ENCODE results near the gene FLT3LG.

FLT3LG gene, protein sequence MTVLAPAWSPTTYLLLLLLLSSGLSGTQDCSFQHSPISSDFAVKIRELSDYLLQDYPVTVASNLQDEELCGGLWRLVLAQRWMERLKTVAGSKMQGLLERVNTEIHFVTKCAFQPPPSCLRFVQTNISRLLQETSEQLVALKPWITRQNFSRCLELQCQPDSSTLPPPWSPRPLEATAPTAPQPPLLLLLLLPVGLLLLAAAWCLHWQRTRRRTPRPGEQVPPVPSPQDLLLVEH

DNA sequence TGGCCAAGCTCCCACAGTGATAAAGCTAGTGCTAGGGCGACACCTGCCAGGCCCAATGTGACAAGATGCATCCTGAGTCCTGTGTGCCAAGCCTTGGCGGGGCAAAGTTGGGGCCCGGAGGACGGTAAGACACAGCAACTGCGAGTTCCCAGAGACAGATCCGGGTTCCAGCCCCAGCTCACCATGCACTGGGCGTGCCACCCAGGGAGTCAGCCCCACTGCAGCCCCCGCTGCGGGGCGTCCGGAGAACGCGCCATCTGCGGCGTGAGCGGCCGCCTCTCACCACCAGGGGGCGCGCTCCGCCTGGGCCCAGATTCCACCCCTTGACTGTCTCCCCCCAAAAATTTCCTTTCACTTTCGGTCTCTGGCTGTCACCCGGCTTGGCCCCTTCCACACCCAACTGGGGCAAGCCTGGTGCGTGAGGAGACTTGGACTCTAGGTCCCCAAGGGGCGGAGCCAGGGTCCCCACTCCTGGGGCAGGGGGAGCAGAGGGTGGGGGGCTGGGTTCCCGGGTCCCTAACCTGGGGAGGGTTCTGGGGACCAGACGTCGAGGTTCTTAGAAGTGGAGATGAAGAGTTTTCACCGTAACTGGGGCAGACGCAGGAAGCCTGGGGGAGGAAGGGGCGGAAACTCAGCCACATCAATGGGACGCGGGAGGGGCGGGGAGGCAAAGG, at the start of gene FLT3LG:
FLT3LG (plus strand) TSS at position 348 of the 674 bp plus-strand sequence. CDS start 425 bp downstream, outside the sequence.
- DNase-seq (ENCODE audit: low read depth): no peak

DNA sequence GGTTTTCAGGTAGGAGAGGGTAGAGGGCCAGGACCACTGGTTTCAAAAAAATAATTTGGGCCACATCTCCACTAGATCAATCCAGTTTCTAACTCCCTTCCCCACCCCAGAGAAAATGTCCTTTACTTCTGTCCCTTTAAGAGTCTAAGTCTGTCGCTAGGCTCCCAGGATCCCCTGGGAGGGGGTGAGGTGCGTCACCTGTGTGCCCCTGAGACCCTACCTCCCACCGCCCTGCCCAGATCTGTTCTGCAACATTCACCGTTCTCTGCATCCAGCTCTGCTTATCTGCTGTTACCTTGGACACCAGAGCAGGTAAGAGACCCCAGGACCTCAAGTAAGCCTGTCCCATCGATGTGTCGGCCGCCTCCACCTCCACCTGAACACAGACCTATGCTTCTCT, 48.8 kb upstream of the FLT3LG start, which contains the start of gene GFY:
GFY (plus strand) TSS at position 211 of the 400 bp plus-strand sequence. CDS start 1,043 bp downstream, outside the sequence.
- no peak for DNase-seq (ENCODE audit: low read depth)

DNA sequence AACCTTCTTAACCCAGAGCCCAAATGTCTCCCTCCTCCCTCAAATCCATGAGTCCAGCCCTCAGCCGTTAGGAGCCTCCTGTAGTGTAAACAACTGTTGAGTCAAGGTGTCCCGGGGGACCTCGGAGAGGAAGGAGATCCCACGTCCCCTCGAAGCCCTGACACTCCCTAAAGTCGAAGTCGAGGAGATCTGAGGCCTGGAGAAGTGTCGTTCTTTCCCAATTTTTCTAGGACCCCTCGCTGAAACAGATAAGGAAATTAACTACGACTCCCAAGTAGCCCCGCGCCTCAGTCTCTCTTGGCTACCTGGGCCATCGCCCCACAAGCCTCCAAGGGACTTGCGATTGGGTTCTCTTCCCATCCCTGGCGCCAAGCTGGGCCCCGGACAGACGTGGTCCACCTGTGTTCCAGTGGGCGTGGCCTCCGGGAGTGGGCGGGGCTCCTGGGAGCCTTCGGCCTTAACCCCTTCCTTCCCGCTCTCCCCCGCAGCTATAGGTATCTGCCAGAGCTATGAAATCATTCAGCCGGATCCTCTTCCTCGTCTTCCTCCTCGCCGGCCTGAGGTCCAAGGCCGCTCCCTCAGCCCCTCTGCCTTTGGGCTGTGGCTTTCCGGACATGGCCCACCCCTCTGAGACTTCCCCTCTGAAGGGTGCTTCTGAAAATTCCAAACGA, 48.0 kb upstream of the FLT3LG start:
- DNase-seq (ENCODE audit: low read depth): no peak

DNA sequence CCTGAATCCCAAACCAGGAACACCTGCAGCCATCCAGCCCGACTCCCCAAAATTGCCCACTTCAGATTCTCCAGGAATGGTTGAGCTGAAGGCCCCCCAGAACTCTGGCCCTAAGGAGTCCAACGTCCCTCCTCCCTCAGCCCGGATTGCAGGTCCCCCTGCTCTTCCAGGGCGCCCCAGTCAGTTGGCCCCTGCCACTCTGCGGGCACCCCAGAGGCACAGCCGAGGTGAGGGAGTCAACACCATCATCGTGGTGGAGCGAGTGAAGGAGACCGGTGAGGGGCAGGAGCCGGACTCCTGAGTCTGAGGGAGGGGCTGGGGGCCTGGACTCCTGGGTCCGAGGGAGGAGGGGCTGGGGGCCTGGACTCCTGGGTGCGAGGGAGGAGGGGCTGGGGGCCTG, 46.7 kb upstream of the FLT3LG start:
- DNase-seq (ENCODE audit: low read depth): no peak

DNA sequence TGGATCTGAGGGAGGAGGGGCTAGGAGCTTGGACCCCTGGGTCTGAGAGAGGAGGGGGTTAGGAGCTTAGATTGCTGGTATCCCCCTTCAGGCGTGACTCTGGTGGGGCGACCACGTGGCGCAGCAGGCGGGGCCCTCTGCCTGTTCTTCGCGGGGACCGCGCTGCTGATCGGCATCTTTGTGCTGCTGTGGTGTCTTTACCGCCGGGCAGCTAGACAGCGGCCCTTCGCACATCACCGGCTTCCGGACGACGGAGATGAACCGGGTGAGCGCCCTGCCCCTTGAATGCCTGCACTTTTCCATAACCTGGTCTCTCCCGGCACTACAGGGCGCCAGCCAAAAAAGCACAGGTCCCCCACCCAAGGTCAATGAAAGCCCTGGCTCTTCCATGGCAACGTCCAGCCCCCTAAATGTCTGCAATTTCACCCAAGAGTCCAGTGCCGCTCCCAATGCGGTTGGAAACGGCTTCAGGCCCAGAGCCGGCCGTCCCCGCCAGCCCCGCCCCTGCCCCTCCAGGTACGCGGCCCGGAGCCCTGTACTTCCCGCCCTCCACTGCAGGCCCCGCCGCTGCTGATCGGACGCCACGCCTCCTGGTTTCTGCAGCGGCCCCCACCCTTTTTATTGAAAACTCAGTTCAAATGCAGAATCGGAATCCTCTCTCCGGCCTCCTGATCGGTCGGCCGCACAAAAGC, 46.0 kb upstream of the FLT3LG start:
- no peak for DNase-seq (ENCODE audit: low read depth)

DNA sequence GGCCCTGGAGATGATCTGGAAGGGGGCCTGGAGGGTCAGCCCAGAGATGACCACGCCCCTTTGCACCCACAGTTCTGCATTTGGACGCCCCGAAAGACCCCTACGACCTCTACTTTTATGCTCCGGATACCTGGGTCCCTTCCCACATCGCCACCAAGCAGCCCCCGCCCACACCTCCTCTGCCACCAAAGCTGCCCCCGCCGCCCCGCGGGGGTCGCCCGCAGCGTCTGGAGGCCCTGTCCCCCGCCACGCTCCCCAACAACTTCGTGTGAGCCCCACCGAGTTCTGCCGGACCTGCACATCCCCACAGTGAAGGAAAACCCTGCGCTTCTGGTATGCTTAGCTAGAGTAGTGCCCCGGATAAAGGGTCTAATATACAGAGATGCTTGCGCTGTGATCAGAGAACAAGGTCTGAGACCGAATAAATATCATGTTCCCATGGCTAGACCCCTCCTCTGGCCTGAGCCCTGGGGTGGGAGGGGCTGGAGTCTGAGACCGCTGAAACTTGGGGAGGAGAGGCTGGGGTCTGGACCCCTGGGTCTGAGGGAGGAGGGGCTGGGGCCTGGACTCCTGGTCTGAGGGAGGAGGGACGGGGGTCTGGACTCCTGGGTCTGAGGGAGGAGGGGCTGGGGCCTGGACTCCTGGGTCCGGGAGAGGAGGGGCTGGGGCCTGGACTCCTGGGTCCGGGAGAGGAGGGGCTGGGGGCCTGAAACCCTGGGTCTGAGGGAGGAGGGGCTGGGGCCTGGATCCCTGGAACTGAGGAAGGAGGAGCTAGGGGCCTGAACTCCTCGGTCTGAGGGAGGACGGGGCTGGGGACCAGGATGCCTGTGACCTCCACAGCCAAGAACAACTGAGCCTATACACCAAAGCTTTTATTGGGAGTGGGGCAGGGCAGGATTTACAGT, 45.2 kb upstream of the FLT3LG start:
- no peak for DNase-seq (ENCODE audit: low read depth)

DNA sequence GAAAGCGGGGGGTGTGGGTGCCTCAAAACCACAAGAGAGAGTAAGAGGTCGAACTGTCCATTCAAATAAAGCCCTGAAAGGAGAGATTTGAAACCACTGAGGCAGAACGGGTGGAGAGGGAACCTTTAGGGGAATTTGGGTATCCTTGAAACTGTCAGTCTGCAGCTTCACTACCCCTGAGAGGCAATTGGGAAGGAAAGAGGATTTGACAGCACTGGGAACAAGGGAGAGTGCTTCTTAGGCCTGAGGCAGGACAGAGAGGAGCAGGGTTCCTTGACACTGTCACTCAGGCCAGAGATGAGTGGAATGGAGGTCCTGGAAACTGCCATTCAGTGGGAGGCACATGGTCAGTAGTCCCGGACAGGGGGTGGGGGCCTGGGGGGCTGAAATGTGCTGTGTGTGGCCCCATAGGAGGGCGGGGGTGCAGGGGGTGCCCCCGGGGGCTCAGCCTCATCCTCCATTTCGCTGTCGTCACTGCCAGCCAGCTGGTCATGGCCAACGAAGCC, 43.8 kb upstream of the FLT3LG start:
- no peak for DNase-seq (ENCODE audit: low read depth)

DNA sequence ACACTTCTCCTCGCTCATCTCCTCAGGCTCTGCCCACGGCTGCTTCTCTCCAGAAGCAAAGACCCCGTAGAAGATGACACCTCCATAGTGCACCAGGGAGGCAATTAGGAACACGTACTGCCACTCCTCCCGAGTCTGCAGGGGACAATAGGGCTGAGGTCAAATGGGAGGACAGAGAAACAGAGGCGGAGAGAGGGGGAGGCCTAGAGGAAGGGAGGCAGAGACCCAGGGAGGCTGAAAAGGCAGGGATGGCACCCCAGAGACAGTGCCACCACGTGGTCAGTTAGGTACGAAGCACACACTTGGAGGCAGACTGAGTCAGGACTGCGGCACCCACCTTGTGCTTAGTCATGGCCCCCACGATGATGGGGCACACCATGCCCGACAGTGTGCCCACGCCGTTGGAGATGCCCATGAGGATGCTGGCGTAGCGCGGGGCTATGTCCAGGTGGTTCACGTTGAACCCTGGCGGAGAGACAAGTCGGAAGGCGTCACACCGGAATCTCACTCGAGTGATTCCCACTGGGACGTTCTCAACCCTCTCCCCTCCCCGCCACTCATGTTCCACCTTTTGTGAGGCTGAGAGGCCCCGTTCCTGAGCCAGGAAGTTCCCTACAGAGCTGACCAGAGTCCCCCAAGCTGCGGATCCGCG, 43.2 kb upstream of the FLT3LG start:
- DNase-seq (ENCODE audit: low read depth): no peak

DNA sequence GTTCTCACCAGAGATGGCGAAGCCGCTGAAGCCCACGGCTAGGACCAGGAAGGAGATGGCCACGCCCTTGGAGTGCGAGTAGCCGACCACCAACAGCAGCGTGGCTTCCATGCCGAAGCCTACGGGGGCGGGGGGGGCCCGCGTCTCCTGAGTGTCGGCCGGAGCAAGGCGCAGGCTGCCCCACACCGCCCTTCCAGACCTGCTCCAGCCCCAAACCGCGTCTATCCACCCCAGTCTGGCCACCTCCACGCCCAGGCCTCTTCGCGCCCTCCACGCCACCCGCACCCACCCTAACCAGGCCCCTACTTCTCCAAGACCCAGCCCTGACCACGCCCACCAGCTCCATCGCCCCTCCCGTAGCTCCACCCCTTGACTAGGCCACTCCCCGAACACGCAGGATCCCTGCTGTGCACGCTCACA, 42.7 kb upstream of the FLT3LG start:
- DNase-seq (ENCODE audit: low read depth): no peak

DNA sequence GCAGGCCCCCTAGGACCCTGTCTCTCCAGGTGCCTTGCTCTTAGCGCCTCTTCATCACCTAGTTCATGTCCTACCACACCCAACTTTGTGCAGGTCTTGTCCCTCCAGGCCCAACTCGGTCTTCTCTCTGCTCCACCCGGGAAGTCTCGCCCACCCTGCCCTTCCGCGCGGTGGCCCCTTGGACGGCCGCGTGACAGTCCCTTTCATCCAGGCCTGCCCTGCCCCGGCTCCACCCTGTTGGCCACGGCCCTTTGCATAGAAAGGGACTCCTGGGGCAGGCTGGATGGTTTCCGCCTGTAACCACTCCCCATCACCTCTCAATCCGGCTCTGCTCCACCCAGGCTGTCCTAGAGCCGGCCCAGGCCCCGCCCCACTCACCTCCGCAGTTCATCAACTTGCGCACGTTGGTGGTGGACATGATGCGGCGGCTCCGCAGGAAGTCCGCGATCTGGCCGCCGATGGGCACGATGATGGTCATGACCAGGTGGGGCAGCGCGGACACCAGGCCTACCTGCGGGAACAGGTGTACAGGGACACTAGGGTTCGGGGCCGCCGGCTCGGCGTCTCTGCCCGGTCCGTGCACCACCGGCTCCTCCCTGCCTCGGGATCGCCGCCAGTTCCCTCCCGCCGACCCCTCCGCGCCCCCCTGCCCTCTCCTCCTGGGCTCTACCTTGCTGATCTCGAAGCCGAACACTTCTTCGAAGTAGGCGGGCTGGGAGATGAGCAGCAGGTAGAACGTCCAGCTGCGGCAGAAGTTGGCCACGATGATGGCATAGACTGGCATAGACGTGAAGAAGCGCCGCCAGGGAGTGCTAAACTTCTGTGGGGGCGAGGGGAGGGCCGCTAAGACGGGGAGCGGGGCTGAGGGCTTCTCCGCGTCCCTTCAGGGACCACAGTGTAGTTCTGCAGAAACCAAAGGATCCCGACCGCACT, 41.6 kb upstream of the FLT3LG start:
- no peak for DNase-seq (ENCODE audit: low read depth)

DNA sequence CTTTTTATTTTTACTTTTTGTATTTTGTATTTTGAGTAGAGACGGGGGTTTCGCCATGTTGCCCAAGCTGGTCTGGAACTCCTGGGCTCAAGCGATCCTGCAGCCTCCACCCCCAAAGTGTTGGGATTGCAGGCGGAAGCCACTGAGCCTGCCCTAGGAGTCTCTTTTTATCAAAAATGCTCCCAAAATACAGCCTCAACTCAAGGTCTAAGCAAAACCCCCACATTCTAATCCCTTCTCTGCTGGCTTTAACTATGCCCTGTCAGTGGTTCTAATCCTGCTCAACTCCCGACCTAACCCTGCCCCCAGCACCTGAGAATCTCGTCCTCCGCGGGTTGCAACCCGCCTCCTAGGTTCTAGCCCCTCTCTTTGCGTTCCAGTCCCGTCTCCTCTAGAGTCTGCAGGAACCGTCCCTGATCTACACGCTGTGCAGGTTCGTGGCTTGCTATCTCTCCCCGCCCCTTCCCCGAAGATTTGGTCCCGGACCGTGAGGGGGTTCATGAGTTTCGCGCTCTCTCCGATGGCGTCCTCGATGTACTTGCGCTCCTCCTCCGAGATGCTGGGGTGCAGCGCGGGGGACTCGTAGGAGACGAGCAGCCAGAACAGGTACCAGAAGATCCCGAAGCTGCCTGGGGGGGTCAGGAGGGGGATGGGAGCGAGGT, 40.6 kb upstream of the FLT3LG start:
- no peak for DNase-seq (ENCODE audit: low read depth)

DNA sequence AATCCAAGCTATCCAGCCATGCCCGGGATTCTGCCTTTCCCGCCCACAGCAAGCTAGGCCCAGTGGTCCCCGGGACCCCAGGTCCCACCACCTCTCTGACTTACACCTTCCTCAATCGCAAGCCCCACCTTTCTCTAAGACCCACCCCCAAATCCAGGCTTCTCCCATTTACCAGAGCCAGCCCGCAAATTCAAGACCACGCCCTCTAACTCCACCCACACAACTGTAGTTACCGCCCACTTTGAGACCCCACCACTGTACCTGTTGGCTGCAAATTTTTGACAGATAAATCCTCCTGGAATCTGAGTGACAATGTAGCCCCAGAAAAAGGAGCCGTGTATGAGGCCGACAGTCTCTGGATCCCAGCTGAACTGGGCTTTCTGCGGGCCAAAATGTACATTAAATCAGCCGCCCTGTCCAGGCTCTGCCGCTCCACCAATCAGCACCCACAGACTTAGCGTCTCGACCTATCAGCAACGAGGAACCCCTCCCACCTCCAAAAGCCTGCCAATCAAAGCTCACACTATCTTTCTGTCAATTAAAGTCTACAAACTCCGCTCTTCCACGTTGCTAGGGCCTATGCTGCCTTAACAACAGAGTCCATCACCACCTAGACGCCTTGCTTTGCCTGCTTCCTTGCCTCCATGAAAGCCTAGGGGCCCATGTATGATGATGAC, 39.0 kb upstream of the FLT3LG start:
- DNase-seq (ENCODE audit: low read depth): no peak

DNA sequence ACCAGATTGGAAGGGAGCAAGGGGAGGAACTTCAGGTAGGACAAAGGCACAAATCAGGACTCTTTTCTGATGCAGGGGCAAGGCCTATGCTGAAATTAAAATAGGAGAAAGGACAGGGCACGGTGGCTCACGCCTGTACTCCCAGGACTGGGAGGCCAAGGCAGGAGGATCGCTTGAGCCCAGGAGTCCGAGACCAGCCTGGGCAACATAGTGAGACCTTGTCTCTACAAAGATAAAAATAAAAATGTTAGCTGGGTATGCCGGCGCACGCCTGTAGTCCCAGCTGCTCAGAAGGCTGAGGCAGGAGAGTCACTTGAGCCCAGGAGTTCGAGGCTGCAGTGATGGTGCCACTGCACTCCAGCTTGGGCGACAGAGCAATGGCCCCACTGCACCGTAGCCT, 38.3 kb upstream of the FLT3LG start:
- DNase-seq (ENCODE audit: low read depth): no peak

DNA sequence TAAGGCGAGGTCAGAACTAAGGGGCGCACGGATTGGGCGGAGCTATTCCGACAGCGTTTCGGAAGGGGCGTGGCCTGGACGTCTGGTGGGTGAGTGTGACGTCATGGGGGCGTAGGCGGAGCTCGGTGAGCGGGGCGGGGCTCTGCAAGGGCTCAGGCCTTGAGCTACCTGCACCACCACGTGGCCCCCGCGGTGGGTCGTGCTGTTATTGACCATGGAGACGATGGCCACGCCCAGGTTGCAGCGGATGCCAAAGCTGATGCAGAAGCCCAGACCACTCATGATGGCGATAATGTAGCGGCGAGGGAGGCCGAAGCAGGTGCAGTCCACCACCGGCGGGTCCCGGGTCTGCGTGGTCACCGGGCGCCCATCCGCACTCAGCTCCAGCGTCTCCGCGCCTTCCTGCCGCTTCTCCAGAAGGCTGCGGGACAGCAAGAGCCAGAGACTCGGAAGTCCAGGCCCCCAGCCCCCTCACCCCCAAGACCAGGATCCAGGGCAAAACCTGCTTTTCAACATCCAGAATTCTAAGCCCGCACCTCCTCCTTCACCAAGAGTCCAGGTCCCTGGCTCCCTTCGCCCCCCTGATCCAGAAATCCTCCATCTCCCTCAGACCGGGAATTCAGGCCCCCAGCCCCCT, 37.5 kb upstream of the FLT3LG start:
- no peak for DNase-seq (ENCODE audit: low read depth)

DNA sequence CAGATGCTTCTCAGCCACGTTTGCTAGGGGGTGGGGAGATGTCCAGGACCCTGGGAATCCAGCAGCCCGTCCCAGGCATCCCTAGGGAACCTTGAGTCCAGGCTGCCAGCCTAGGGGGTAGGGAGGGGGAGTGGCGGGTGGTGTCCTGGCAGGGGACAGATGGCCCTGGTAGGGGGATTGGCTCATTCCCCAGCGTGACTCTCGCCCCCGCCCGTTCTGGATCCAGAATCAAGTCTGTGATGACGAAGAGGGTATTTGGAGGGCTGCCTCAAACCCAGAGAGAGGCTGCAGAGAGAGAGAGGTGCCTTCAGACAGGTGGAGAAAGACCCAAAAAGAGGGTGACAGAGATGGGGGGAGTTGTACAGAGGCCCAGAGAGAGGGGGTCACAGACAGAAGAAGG, 36.8 kb upstream of the FLT3LG start:
- DNase-seq (ENCODE audit: low read depth): no peak

DNA sequence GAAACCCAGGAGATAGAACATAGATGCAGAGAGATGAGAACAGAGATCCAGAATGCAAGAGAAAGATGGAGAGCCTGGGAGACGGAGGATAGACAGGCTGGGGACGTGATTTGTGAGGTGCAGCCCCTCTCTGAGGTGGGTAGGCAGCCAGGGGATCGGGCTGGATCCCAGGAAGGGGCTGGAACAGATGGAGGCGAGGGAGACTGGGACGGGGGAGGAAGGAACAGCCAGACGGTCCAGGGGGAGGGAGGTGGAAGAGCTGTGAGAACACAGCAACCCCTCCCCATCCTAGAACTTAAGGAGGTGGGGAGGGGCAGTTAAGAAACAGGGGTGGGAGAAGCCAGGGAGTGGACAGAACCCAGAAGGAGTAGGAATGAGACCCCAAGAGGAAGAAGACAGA, 35.8 kb upstream of the FLT3LG start:
- no peak for DNase-seq (ENCODE audit: low read depth)

DNA sequence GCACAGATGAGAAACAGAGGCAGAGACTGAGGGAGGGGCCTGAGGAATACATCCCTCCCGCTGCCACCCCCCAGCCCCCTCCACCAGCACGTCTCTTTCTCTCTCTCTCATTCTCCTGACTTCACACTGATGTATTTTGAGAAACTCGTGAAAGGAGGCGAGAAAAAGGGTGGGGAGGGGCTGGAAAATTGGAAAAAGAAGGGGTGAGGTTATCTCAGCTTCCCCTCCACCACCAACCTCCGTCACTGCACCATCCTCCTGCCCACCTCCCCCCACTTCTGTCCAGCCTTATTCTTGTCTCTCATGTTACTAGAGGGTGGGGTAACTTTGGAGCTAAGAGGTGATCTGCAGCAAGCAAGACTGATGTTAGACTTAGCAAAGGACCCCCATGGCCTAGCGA, 34.2 kb upstream of the FLT3LG start:
- no peak for DNase-seq (ENCODE audit: low read depth)
